ENCODE data around the gene ZNF593. TPM values are rescaled to one million over a fixed set of nuclear protein-coding genes. Genes with fewer than 3 reads are reported as not detected.

ZNF593 gene
- total and polyA plus RNA-seq, 2 experiments from 2014 or later: 26.2 to 108 TPM

- TF ChIP-seq, protein P1, sequence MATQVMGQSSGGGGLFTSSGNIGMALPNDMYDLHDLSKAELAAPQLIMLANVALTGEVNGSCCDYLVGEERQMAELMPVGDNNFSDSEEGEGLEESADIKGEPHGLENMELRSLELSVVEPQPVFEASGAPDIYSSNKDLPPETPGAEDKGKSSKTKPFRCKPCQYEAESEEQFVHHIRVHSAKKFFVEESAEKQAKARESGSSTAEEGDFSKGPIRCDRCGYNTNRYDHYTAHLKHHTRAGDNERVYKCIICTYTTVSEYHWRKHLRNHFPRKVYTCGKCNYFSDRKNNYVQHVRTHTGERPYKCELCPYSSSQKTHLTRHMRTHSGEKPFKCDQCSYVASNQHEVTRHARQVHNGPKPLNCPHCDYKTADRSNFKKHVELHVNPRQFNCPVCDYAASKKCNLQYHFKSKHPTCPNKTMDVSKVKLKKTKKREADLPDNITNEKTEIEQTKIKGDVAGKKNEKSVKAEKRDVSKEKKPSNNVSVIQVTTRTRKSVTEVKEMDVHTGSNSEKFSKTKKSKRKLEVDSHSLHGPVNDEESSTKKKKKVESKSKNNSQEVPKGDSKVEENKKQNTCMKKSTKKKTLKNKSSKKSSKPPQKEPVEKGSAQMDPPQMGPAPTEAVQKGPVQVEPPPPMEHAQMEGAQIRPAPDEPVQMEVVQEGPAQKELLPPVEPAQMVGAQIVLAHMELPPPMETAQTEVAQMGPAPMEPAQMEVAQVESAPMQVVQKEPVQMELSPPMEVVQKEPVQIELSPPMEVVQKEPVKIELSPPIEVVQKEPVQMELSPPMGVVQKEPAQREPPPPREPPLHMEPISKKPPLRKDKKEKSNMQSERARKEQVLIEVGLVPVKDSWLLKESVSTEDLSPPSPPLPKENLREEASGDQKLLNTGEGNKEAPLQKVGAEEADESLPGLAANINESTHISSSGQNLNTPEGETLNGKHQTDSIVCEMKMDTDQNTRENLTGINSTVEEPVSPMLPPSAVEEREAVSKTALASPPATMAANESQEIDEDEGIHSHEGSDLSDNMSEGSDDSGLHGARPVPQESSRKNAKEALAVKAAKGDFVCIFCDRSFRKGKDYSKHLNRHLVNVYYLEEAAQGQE (IDR thresholded peaks at IDR 0.05; ENCODE audit: unreplicated experiment): no peak
- TF ChIP-seq CREB1 (CRISPR knock-in tag; IDR thresholded peaks at IDR 0.05; ENCODE audit: low read depth): no peak
- no peak for TF ChIP-seq ZNF114 (CRISPR knock-in tag; IDR thresholded peaks at IDR 0.05)
- no peak for TF ChIP-seq ZNF331 (CRISPR knock-in tag; IDR thresholded peaks at IDR 0.05; ENCODE audit: low read depth)
- no peak for TF ChIP-seq EZH2phosphoT487 (IDR thresholded peaks at IDR 0.05; ENCODE audit: unreplicated experiment)
These were observed 43.7 kb downstream of the ZNF593 start (continued) for GRCh38 chr1:26213335-26213905.

DNA sequence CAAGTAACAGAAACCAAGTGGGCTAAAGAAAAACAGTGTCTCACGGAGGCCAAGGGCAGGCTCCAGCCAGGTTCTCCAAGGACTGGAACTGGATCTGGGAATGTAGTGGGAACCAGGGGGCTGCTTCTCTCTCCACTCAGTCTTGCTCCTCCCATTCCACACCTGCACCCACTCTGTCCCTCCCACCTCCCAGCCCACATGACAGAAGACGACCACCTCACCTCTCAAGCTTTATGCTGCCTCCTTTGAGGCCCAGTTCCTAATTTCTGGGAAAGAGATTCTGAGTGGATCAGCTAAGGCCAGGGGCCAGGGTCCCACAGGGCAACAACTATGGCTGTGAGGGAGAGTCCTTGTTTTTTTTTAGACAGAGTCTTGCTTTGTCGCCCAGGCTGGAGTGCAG, 45.5 kb downstream of the ZNF593 start:
- Histone ChIP-seq H3K4me3 (no peak overlapping the region), H3K36me3 (ENCODE audit: insufficient read depth) (no peaks in the 10 kb centered on the region), H3K27ac (ENCODE audit: low read depth) (no peak overlapping the region), H3K4me2 (no peak overlapping the region), H3K4me1 (ENCODE audit: insufficient read depth) (0 out of 2 replicates have a peak, but pooled peaks cover 3% of the 10 kb centered on the region), H3K27me3 (ENCODE audit: insufficient read depth) (no peaks in the 10 kb centered on the region), H3K9me2 (ENCODE audit: insufficient read depth) (no peaks in the 10 kb centered on the region), H3K79me2 (replicated peaks; ENCODE audit: insufficient read depth) (no peaks in the 10 kb centered on the region), H3F3A (replicated peaks; ENCODE audit: low read depth) (no peaks in the 10 kb centered on the region), H2AFZ (no peak overlapping the region), H4K20me1 (replicated peaks; ENCODE audit: insufficient read depth) (no peaks in the 10 kb centered on the region)
- Mint-ChIP-seq H3K27me3 (ENCODE audit: insufficient read depth, low read depth, poor library complexity) (peaks cover 6% of the 10 kb centered on the region), H3K9me3 (no peaks in the 10 kb centered on the region), H3K4me3 (no peak overlapping the region), H3K4me1 (peaks cover 7% of the 10 kb centered on the region; the same call in 2 of the 3 replicates), H3K36me3 (ENCODE audit: low read depth) (no peaks in the 10 kb centered on the region), H3K27ac (no peak overlapping the region)
- ATAC-seq (no peak), DNase-seq (ENCODE audit: low spot score) (no peak)
- no peak for TF ChIP-seq POLR2AphosphoS5 (IDR thresholded peaks at IDR 0.05; ENCODE audit: low read depth)
- TF ChIP-seq JUNB (IDR thresholded peaks at IDR 0.05; ENCODE audit: unreplicated experiment): no peak
- TF ChIP-seq ZNF462 (CRISPR knock-in tag; IDR thresholded peaks at IDR 0.05): no peak
- no peak for TF ChIP-seq ZNF114 (CRISPR knock-in tag; IDR thresholded peaks at IDR 0.05)
- TF ChIP-seq, protein P1 (IDR thresholded peaks at IDR 0.05; ENCODE audit: unreplicated experiment): no peak
- no peak for TF ChIP-seq EZH2phosphoT487 (IDR thresholded peaks at IDR 0.05; ENCODE audit: unreplicated experiment)
- TF ChIP-seq STAT1 (IDR thresholded peaks at IDR 0.05; ENCODE audit: unreplicated experiment): no peak
- no peak for TF ChIP-seq EZH2 (IDR thresholded peaks at IDR 0.05; ENCODE audit: low read depth, unreplicated experiment)
- TF ChIP-seq ZNF331 (CRISPR knock-in tag; IDR thresholded peaks at IDR 0.05; ENCODE audit: low read depth): no peak
